Kidney (tissue), 14 donors: ENCODE results near the gene BARD1. TPM values are rescaled to one million over a fixed set of nuclear protein-coding genes. Genes with fewer than 3 reads are reported as not detected.
A peak's percentile ranks its signal among the peaks of the same experiment; 100 is the strongest.

Experiments
- DNase-seq, 5 donors: peaks; one replicate each; pipeline ENCODE4 v3.0.0-alpha.2; 2013 to 2020
- FAIRE-seq: peaks from 2 replicates; lab custom pipeline; 2012; peaks lifted over from hg19 to GRCh38; lab: Jason Lieb, UNC
- H3K27ac ChIP-seq, 2 donors: one replicate each; pipeline ENCODE4 v1.7.0; 2013; ENCODE audit warnings: low read depth in 2 of 2, low read length in 2 of 2, inconsistent platforms in 1 of 2
- H3K27me3 ChIP-seq: one replicate; pipeline ENCODE4 v1.7.1; 2013; ENCODE audit warnings: low read length, inconsistent platforms; ENCODE audit not compliant: control insufficient read depth, insufficient read depth
- H3K36me3 ChIP-seq, 3 donors: one replicate each; pipeline versions ENCODE4 v1.7.0 to v1.7.1; 2013; ENCODE audit warnings: low read length in 3 of 3, control low read depth in 1 of 3, inconsistent platforms in 1 of 3; ENCODE audit not compliant: insufficient read depth in 3 of 3, control insufficient read depth in 2 of 3
- H3K4me1 ChIP-seq, 3 donors: one replicate each; pipeline versions ENCODE4 v1.7.0 to v1.7.1; 2013; ENCODE audit warnings: low read length in 3 of 3, inconsistent platforms in 1 of 3, low read depth in 1 of 3; ENCODE audit not compliant: control insufficient read depth in 2 of 3, insufficient read depth in 2 of 3
- H3K4me3 ChIP-seq, 3 donors: one replicate each; pipeline versions ENCODE4 v1.7.0 to v1.8.1; 2013; ENCODE audit warnings: low read length in 3 of 3, control low read depth in 1 of 3, inconsistent platforms in 1 of 3
- H3K9ac ChIP-seq, 3 donors: one replicate each; pipeline versions ENCODE4 v1.7.0 to v1.7.1; 2013; ENCODE audit warnings: low read length in 3 of 3, control low read depth in 1 of 3, inconsistent platforms in 1 of 3
- H3K9me3 ChIP-seq, 3 donors: one replicate each; pipeline versions ENCODE4 v1.7.0 to v1.7.1; 2013; ENCODE audit warnings: low read length in 3 of 3, control low read depth in 1 of 3, inconsistent platforms in 1 of 3; ENCODE audit not compliant: control insufficient read depth in 2 of 3, insufficient read depth in 1 of 3
- intact Hi-C: fragments of 100-400 bp; cut with DNase I; formaldehyde crosslinking; loops from one replicate; pipeline ENCODE4 v1.11.1; 2022
- polyA plus RNA-seq: library from polyadenylated mRNA; stranded (reverse); fragments of 350-450 nt; fragmentation: Illumina TruSeq; extraction: RNeasy Lipid Tissue Mini Kit (QIAGEN cat#74804); gene quantifications from one replicate; pipeline ENCODE4 v1.2.3, GENCODE V29; 2014; ENCODE audit warnings: low read depth, low replicate concordance; ENCODE audit not compliant: insufficient read depth
- total RNA-seq: library from RNA; stranded (reverse); fragmentation: NEBNext Ultra II Directional; extraction: Animal tissue kit (Norgen Biotek cat#: 25700); gene quantifications from one replicate; pipeline ENCODE4 v1.2.1, GENCODE V29; 2021
- TF ChIP-seq, protein P1 (sequence below): IDR thresholded peaks from 3 replicates; pipeline ENCODE4 v1.5.1; 2012; ENCODE audit warnings: mild to moderate bottlenecking, moderate library complexity, borderline replicate concordance; ENCODE audit not compliant: insufficient read depth; ENCODE audit errors: extremely low read depth
- donor health status: control.
- donor health status: control.
- donor health status: control.
- donor health status: control.
- donor health status: control.
- donor health status: DM: yes; HTN: yes; CAD: no.
- donor health status: Normal renal cell carcinoma (clear cell type).

BARD1 gene
- total and polyA plus RNA-seq, 2 donors from 2014 or later = 0.90 to 9.8 TPM

DNA sequence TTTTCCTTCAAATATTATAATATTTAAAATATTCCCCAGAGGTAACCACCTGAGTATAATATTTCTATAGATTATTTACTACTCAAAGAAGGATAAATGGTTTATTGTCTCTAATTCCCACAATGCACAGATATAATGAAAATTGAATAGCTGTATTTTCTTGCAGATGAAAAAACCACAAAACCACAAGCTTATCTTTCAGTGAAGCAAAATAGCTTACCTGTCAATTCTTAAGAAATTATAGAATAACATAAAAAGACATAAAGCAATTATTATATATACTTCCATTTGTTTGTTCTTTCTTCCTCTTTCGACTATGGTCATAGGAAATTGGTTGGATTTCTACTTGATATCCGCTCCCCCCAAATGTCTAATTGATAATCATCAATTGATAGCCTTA, 98.8 kb downstream of the BARD1 start:
- Histone ChIP-seq H3K4me3 (no peak overlapping the region), H3K36me3 (no peaks in the 10 kb centered on the region), H3K4me1 (no peaks in the 10 kb centered on the region), H3K27me3 (no peaks in the 10 kb centered on the region), H3K9me3 (no peaks in the 10 kb centered on the region), H3K9ac (no peak overlapping the region), H3K27ac (no peak overlapping the region)
- DNase-seq (no peak), FAIRE-seq (no peak)
- TF ChIP-seq, protein P1, sequence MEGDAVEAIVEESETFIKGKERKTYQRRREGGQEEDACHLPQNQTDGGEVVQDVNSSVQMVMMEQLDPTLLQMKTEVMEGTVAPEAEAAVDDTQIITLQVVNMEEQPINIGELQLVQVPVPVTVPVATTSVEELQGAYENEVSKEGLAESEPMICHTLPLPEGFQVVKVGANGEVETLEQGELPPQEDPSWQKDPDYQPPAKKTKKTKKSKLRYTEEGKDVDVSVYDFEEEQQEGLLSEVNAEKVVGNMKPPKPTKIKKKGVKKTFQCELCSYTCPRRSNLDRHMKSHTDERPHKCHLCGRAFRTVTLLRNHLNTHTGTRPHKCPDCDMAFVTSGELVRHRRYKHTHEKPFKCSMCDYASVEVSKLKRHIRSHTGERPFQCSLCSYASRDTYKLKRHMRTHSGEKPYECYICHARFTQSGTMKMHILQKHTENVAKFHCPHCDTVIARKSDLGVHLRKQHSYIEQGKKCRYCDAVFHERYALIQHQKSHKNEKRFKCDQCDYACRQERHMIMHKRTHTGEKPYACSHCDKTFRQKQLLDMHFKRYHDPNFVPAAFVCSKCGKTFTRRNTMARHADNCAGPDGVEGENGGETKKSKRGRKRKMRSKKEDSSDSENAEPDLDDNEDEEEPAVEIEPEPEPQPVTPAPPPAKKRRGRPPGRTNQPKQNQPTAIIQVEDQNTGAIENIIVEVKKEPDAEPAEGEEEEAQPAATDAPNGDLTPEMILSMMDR = no peak
- intact Hi-C loops = no loop called here

DNA sequence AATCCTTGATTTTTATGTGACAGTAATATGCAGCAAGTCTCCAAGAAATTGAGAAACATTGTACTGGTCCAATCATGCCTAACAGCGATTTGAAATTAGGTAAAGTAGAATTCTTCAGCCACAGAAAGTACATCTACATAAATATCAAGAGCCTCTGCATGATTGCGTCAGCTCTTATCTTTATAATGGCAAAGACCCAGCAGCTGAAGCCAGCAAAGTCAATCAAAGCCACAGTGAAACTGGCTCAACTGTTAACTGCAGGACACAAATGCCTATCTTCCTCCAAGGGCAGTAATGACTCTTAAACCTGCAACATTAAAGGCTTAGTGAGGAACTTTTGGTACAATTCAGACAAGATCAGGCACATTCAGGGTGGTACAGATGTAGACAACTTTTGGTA, 102.5 kb downstream of the BARD1 start:
- no peaks in the 10 kb centered on the region for H3K4me1 ChIP-seq
- H3K9me3 ChIP-seq = no peaks in the 10 kb centered on the region
- H3K27me3 ChIP-seq = no peaks in the 10 kb centered on the region
- H3K9ac ChIP-seq = no peak overlapping the region
- intact Hi-C loops = no loop called here
- H3K36me3 ChIP-seq = no peaks in the 10 kb centered on the region
- no peak overlapping the region for H3K27ac ChIP-seq
- TF ChIP-seq, protein P1 = no peak
- FAIRE-seq (no peak), DNase-seq (no peak)
- H3K4me3 ChIP-seq = no peak overlapping the region

DNA sequence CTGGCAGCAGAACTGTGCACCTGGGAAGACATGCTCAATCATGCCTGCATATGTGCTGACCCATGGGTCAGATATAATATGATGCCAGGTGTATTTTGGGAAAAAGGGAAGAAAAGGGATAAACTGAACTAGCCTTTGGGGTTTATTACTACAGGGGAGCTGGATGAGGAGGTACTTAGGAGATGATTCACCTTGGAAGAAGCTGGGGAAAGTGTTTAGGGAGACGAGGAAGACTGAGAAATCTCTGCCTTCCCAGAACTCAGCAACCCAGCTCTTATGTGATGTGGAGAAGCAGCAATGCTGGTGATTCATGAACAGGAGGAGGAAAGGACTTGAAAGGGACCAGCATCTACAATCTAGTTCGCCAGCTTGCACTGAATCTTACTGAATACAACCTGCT, 110.2 kb downstream of the BARD1 start:
- Histone ChIP-seq H3K4me1 (no peaks in the 10 kb centered on the region), H3K27ac (no peak overlapping the region), H3K36me3 (no peaks in the 10 kb centered on the region), H3K9ac (no peak overlapping the region), H3K4me3 (no peak overlapping the region), H3K9me3 (peaks cover 0 to 8% (median 0%) of the 10 kb centered on the region in 3 donors), H3K27me3 (no peaks in the 10 kb centered on the region)
- DNase-seq (no peak), FAIRE-seq (no peak)
- intact Hi-C loops = no loop called here
- TF ChIP-seq, protein P1 = no peak

DNA sequence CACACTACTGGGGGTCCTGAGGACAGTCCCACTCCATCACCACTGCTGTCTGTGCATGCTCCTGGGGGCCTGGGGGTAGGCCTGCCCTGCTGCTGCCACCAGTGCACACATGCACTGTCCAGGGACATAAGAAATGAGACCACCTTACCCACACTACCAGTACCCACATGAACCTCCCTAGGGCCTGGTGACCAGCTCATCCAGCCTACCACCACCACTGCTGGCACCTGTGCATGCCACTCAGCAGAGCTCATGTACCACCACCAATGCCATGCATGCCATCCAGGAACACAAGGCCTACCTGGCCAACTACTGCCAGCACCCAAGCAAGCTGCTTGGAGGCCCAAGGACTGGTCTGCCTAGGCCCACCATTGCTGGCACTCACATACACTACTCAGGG, 112.8 kb downstream of the BARD1 start:
- H3K27ac ChIP-seq = no peak overlapping the region
- intact Hi-C loops = no loop called here
- H3K9ac ChIP-seq = no peak overlapping the region
- no peaks in the 10 kb centered on the region for H3K27me3 ChIP-seq
- peaks cover 0 to 8% (median 0%) of the 10 kb centered on the region in 3 donors for H3K9me3 ChIP-seq
- FAIRE-seq (no peak), DNase-seq (peak in 1 of 5 donors; percentile 45)
- no peaks in the 10 kb centered on the region for H3K36me3 ChIP-seq
- no peaks in the 10 kb centered on the region for H3K4me1 ChIP-seq
- TF ChIP-seq, protein P1 = no peak
- no peak overlapping the region for H3K4me3 ChIP-seq
